Measurements from ENCODE around the gene HBS1L.

- TF ChIP-seq CTCF (conservative IDR thresholded peaks at IDR 0.05; ENCODE audit: low read depth, low read length) (no peak), CHD1 (IDR thresholded peaks at IDR 0.05; ENCODE audit: low read depth, low read length) (no peak), BHLHE40 (IDR thresholded peaks at IDR 0.05; ENCODE audit: low read depth, low read length) (no peak), POLR2A (IDR thresholded peaks at IDR 0.05; ENCODE audit: low read depth, low read length) (no peak), FOS (IDR thresholded peaks at IDR 0.05; ENCODE audit: low read depth, low read length) (no peak), MXI1 (IDR thresholded peaks at IDR 0.05; ENCODE audit: borderline replicate concordance, low read depth, low read length) (no peak), USF2 (IDR thresholded peaks at IDR 0.05; ENCODE audit: low read depth, low read length) (no peak), CEBPB (IDR thresholded peaks at IDR 0.05; ENCODE audit: low read depth, low read length) (no peak)
Measured at GRCh38 chr6:134956676-134957075, 97.9 kb downstream of the HBS1L start.

All from IMR-90 (cell line).